Measurements from ENCODE around the gene IP6K1.

DNA sequence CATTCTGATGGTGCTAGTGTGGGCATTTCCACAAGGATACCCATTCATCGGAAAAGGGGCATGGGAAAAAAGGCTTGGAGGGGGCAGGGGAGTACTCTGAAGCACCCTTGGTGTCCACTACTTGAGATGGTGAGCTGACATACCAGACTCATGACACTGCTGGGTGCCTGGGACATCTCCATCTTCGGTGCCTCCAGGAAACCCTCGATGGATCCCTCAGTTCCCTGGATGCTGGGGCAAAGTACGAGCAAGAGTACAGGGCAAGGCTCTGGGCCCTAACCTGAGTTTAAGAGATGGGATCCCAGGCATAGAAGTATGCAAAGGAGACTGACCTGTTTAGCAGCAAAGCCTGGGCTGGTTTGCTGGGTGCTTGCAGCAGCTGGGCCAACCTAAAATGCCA is 5.2 kb upstream of the IP6K1 start:
- TF ChIP-seq CTCF (IDR thresholded peaks at IDR 0.05) (no peak), EP300 (IDR thresholded peaks at IDR 0.05) (no peak)
